Stimulated activated CD4-positive, alpha-beta T cell treated with anti-CD3 and anti-CD28 coated beads, Interleukin-12 subunit alpha, Interleukin-12 subunit beta, amount 100 ng/mL, for 48 hours (primary cell): ENCODE measurements around the gene GTPBP4.

Experiments used
- DNase-seq, 3 donors: peaks; one replicate each; pipeline ENCODE4 v3.0.0-alpha.2; 2020; ENCODE audit warnings: low read depth in 2 of 3, low spot score in 1 of 3

Gene GTPBP4

GRCh38 chr10:966466-967235, 21.6 kb upstream of the GTPBP4 start:
- no peak for DNase-seq

GRCh38 chr10:968546-969199, 19.6 kb upstream of the GTPBP4 start:
- DNase-seq, result no peak

- no peak for DNase-seq
Measured at GRCh38 chr10:969473-970150, 18.6 kb upstream of the GTPBP4 start.

GRCh38 chr10:970311-971149, 17.7 kb upstream of the GTPBP4 start:
- DNase-seq, result no peak

GRCh38 chr10:971150-971542, 17.1 kb upstream of the GTPBP4 start:
- no peak for DNase-seq

- no peak for DNase-seq
Measured at GRCh38 chr10:971613-972012, 16.6 kb upstream of the GTPBP4 start.

GRCh38 chr10:972763-973162, 15.5 kb upstream of the GTPBP4 start:
- no peak for DNase-seq

- DNase-seq, result no peak
Measured at GRCh38 chr10:974038-974784, 14.0 kb upstream of the GTPBP4 start.

- no peak for DNase-seq
Measured at GRCh38 chr10:974785-975074, 13.5 kb upstream of the GTPBP4 start.

- no peak for DNase-seq
Measured at GRCh38 chr10:976316-976715, 11.9 kb upstream of the GTPBP4 start.

GRCh38 chr10:978826-979421, 9.3 kb upstream of the GTPBP4 start:
- no peak for DNase-seq

- no peak for DNase-seq
Measured at GRCh38 chr10:980468-981093, 7.7 kb upstream of the GTPBP4 start.

- DNase-seq, result no peak
Measured at GRCh38 chr10:983401-983800, 4.8 kb upstream of the GTPBP4 start.

GRCh38 chr10:983971-984655, 4.1 kb upstream of the GTPBP4 start:
- no peak for DNase-seq

- no peak for DNase-seq
Measured at GRCh38 chr10:985361-985760, 2.9 kb upstream of the GTPBP4 start.

GRCh38 chr10:986137-986825, 2.0 kb upstream of the GTPBP4 start:
- DNase-seq, result no peak

- DNase-seq, result no peak
Measured at GRCh38 chr10:986881-987619, 1.2 kb upstream of the GTPBP4 start.

GRCh38 chr10:987620-987869, 689 bp upstream of the GTPBP4 start:
- no peak for DNase-seq
